ENCODE measurements around the gene ACTL7A. TPM values are rescaled to one million over a fixed set of nuclear protein-coding genes. Genes with fewer than 3 reads are reported as not detected.

ACTL7A gene
- total and polyA plus RNA-seq, 9 donors, result not detected

DNA sequence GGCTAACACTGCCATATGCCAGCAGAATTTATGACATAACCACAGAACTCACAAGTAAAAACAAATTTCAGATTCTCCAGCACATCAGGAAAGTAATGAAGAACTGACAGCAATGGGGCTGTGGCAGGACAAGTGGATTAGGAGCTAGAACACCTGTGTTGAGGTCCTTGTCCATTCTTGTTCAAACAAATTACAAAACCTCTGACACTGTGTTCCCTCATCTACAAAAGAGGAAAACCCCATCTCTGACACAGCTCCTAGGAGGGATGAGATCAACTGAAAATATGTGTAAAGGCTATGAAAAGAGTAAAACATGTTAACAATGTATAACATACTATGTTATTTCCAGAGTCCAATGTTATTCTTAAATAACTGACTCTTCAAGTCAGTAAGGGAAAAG is 48.3 kb downstream of the ACTL7A start:
- Histone ChIP-seq H3K27ac (ENCODE audit: low read length) (no peak overlapping the region), H3K9me3 (replicated peaks; ENCODE audit: control insufficient read depth, low read depth, low read length) (no peaks in the 10 kb centered on the region), H3K36me3 (ENCODE audit: control insufficient read depth, insufficient read depth, low read length) (peaks cover 60% of the 10 kb centered on the region), H3K4me1 (ENCODE audit: control insufficient read depth, insufficient read depth, low read length) (no peaks in the 10 kb centered on the region), H3K4me3 (ENCODE audit: low read length) (no peak overlapping the region), H3K27me3 (ENCODE audit: control insufficient read depth, insufficient read depth, low read length) (no peaks in the 10 kb centered on the region)
- no peak for DNase-seq

DNA sequence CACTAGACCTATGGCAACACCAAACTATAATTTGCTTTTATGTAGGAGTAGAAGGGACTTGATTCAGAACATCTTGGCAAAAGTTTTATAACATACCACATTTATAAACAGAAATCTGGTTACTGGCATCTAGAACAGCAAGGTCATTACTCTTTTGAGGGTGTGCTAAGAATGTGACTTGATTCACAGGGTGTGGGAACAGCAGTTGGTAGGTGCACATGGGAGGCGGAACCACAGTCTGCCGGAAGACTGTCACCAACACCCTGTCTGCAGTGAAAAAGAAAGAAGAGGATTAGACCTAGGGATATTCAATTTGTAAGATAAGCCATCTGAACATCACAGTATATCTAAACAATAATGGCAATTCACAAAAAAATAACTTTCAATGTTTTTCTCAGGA is 48.8 kb downstream of the ACTL7A start:
- Histone ChIP-seq H3K9me3 (replicated peaks; ENCODE audit: control insufficient read depth, low read depth, low read length) (no peaks in the 10 kb centered on the region), H3K27me3 (ENCODE audit: control insufficient read depth, insufficient read depth, low read length) (no peaks in the 10 kb centered on the region), H3K4me3 (ENCODE audit: low read length) (no peak overlapping the region), H3K27ac (ENCODE audit: low read length) (no peak overlapping the region), H3K36me3 (ENCODE audit: control insufficient read depth, insufficient read depth, low read length) (peaks cover 62% of the 10 kb centered on the region), H3K4me1 (ENCODE audit: control insufficient read depth, insufficient read depth, low read length) (no peaks in the 10 kb centered on the region)
- DNase-seq, result no peak
- WGBS (ENCODE audit: insufficient coverage), result 83% methylated on average over 1 of the region's 2 CpGs

DNA sequence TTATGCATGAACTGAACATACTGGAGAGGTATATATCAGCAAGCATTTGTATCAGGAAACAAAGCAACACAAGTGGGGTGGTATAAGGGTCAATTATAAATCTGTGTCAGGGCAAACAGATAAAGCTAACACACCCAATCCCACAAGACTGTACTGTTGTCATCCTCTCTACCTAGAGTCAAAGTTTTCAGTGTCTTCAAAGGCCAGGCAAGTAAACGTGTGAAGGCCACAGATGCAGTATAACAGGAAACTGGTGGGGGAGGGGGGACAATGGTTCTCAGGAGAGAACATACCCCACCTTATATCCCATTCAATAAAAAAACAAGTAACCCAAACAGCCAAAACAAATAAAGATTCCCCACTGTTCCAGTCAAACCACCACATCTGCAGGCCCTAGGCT is 49.8 kb downstream of the ACTL7A start:
- H3K9me3 ChIP-seq (replicated peaks; ENCODE audit: control insufficient read depth, low read depth, low read length), result no peaks in the 10 kb centered on the region
- no peaks in the 10 kb centered on the region for H3K4me1 ChIP-seq (ENCODE audit: control insufficient read depth, insufficient read depth, low read length)
- no peaks in the 10 kb centered on the region for H3K27me3 ChIP-seq (ENCODE audit: control insufficient read depth, insufficient read depth, low read length)
- no CpG with 5 or more reads among the region's 1 CpG for WGBS (ENCODE audit: insufficient coverage)
- DNase-seq, result no peak
- no peak overlapping the region for H3K27ac ChIP-seq (ENCODE audit: low read length)
- H3K36me3 ChIP-seq (ENCODE audit: control insufficient read depth, insufficient read depth, low read length), result peaks cover 59% of the 10 kb centered on the region
- H3K4me3 ChIP-seq (ENCODE audit: low read length), result no peak overlapping the region

Other genes with a start within 250 kb of the ACTL7A start
- not detected for gene ACTL7B, start 6.3 kb upstream of the ACTL7A start, total RNA-seq
- gene ACTL7B, start 6.3 kb upstream of the ACTL7A start, polyA plus RNA-seq (ENCODE audit: insufficient read depth in 1 of 8, insufficient read length in 8 of 8, low replicate concordance in 1 of 8), result not detected
- gene ELP1, start 71.9 kb downstream of the ACTL7A start, total RNA-seq, result 28.3 TPM
- 10 to 100 TPM; 24.1 to 36.0 (median 29.3) TPM for gene ELP1, start 71.9 kb downstream of the ACTL7A start, polyA plus RNA-seq (ENCODE audit: insufficient read depth in 1 of 8, insufficient read length in 8 of 8, low replicate concordance in 1 of 8)
- gene ABITRAM, start 72.1 kb downstream of the ACTL7A start, total RNA-seq, result 6.3 TPM
- gene ABITRAM, start 72.1 kb downstream of the ACTL7A start, polyA plus RNA-seq (ENCODE audit: insufficient read depth in 1 of 8, insufficient read length in 8 of 8, low replicate concordance in 1 of 8), result 10 to 100 TPM in 7 of 8 donors, 1 to 10 TPM in 1; 9.1 to 13.4 (median 12.5) TPM
- 37.1 TPM for gene CTNNAL1, start 151.2 kb downstream of the ACTL7A start, total RNA-seq
- gene CTNNAL1, start 151.2 kb downstream of the ACTL7A start, polyA plus RNA-seq (ENCODE audit: insufficient read depth in 1 of 8, insufficient read length in 8 of 8, low replicate concordance in 1 of 8), result 10 to 100 TPM; 23.9 to 33.9 (median 28.3) TPM

Measured in muscle of leg (tissue), 11 donors.